ENCODE measurements around the gene SUCO.

- TF ChIP-seq, protein P1, sequence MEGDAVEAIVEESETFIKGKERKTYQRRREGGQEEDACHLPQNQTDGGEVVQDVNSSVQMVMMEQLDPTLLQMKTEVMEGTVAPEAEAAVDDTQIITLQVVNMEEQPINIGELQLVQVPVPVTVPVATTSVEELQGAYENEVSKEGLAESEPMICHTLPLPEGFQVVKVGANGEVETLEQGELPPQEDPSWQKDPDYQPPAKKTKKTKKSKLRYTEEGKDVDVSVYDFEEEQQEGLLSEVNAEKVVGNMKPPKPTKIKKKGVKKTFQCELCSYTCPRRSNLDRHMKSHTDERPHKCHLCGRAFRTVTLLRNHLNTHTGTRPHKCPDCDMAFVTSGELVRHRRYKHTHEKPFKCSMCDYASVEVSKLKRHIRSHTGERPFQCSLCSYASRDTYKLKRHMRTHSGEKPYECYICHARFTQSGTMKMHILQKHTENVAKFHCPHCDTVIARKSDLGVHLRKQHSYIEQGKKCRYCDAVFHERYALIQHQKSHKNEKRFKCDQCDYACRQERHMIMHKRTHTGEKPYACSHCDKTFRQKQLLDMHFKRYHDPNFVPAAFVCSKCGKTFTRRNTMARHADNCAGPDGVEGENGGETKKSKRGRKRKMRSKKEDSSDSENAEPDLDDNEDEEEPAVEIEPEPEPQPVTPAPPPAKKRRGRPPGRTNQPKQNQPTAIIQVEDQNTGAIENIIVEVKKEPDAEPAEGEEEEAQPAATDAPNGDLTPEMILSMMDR (conservative IDR thresholded peaks at IDR 0.05; ENCODE audit: low read depth, low read length): no peak
- TF ChIP-seq EZH2 (IDR thresholded peaks at IDR 0.05; ENCODE audit: borderline replicate concordance, low read depth, low read length, poor library complexity, severe bottlenecking): no peak
Measured at GRCh38 chr1:172585348-172585747, 52.4 kb downstream of the SUCO start.
